Keratinocyte (primary cell): ENCODE results near the gene GPR158. TPM values are rescaled to one million over a fixed set of nuclear protein-coding genes. Genes with fewer than 3 reads are reported as not detected.

Experiments used
- DNase-seq: peaks from one replicate; pipeline ENCODE4 v3.0.0-alpha.2; 2011; ENCODE audit warnings: low read depth, missing footprints, low spot score
- FAIRE-seq: peaks from 2 replicates; lab custom pipeline; 2011; peaks lifted over from hg19 to GRCh38; lab: Jason Lieb, UNC
- H2AFZ ChIP-seq: 2 replicates; pipeline ENCODE4 v1.6.0; 2012; ENCODE audit warnings: low read length, control low read depth, inconsistent platforms; ENCODE audit not compliant: control insufficient read depth
- H3K27ac ChIP-seq: 2 replicates; pipeline ENCODE4 v1.5.1; 2011; ENCODE audit warnings: low read length; ENCODE audit not compliant: control insufficient read depth, insufficient read depth
- H3K27me3 ChIP-seq: 3 replicates; pipeline ENCODE4 v1.6.0; 2011; ENCODE audit warnings: low read length; ENCODE audit not compliant: control insufficient read depth, insufficient read depth; ENCODE audit errors: extremely low read depth
- H3K36me3 ChIP-seq, 2 experiments: 2 replicates in 1 of 2; 3 replicates in 1 of 2; pipeline ENCODE4 v1.5.1; 2011; ENCODE audit warnings: low read length in 2 of 2, mild to moderate bottlenecking in 1 of 2; ENCODE audit not compliant: control insufficient read depth in 2 of 2, insufficient read depth in 2 of 2; ENCODE audit errors: extremely low read depth in 1 of 2
- H3K4me1 ChIP-seq: 3 replicates; pipeline ENCODE4 v1.5.1; 2011; ENCODE audit warnings: low read length; ENCODE audit not compliant: control insufficient read depth, insufficient read depth; ENCODE audit errors: extremely low read depth
- H3K4me2 ChIP-seq: 3 replicates; pipeline ENCODE4 v1.6.0; 2011; ENCODE audit warnings: low read depth, low read length; ENCODE audit not compliant: control insufficient read depth, insufficient read depth; ENCODE audit errors: extremely low read depth
- H3K4me3 ChIP-seq, 3 experiments: fragments of 200-600 bp in 1 of 3; sonication (generic) in 1 of 3; 2 replicates in 2 of 3; 3 replicates in 1 of 3; pipeline ENCODE4 v1.5.1; 2011 to 2016; ENCODE audit warnings: low read length in 3 of 3, mild to moderate bottlenecking in 3 of 3, control low read depth in 2 of 3, inconsistent platforms in 1 of 3, low read depth in 1 of 3, mixed read lengths in 1 of 3, mixed run types in 1 of 3, moderate library complexity in 1 of 3; ENCODE audit not compliant: control insufficient read depth in 2 of 3, insufficient read depth in 2 of 3; ENCODE audit errors: extremely low read depth in 1 of 3
- H3K79me2 ChIP-seq: 2 replicates; pipeline ENCODE4 v1.6.0; 2012; ENCODE audit warnings: low read length; ENCODE audit not compliant: control insufficient read depth, insufficient read depth
- H3K9ac ChIP-seq: 3 replicates; pipeline ENCODE4 v1.6.0; 2011; ENCODE audit warnings: low read length; ENCODE audit not compliant: control insufficient read depth, insufficient read depth; ENCODE audit errors: extremely low read depth
- H3K9me1 ChIP-seq: 3 replicates; pipeline ENCODE4 v1.6.0; 2011; ENCODE audit warnings: low read length; ENCODE audit not compliant: control insufficient read depth, insufficient read depth; ENCODE audit errors: extremely low read depth
- H3K9me3 ChIP-seq: 2 replicates; pipeline ENCODE4 v1.5.1; 2012; ENCODE audit warnings: low read depth, low read length; ENCODE audit not compliant: control insufficient read depth
- H4K20me1 ChIP-seq: 3 replicates; pipeline ENCODE4 v1.6.0; 2011; ENCODE audit warnings: low read length; ENCODE audit not compliant: control insufficient read depth, insufficient read depth; ENCODE audit errors: extremely low read depth
- EZH2 ChIP-seq: IDR thresholded peaks from one replicate; pipeline ENCODE4 v1.6.1; 2012; ENCODE audit warnings: inconsistent platforms, mild to moderate bottlenecking, low read length, moderate library complexity
- dilution Hi-C: fragments of 300-500 bp; cut with MboI; formaldehyde crosslinking; loops from one replicate; pipeline ENCODE4 v1.7.0; 2020; ENCODE audit warnings: low sequenced_read_pairs; ENCODE audit not compliant: extremely low pct_ligation_motif_present
- polyA plus RNA-seq, 5 experiments: library from polyadenylated mRNA; depleted of rRNA in 3 of 5; stranded (reverse) in 3 of 5; stranded (forward) in 1 of 5; unstranded in 1 of 5; fragments of >200 nt; gene quantifications; 1 replicate in 1 of 5; 2 replicates in 3 of 5; 3 replicates in 1 of 5; pipeline versions ENCODE4 v1.2.1 to v1.2.3, GENCODE V29; 2011 to 2012; ENCODE audit warnings: missing spikeins in 2 of 5, low read depth in 1 of 5, low replicate concordance in 1 of 5
- TF ChIP-seq, protein P1 (sequence below), 3 experiments: IDR thresholded peaks in 1 of 3; conservative IDR thresholded peaks in 1 of 3; optimal IDR thresholded peaks in 1 of 3; 2 replicates in 2 of 3; 3 replicates in 1 of 3; pipeline versions ENCODE3 to v1.5.1; 2011; ENCODE audit warnings: low read length in 3 of 3, mild to moderate bottlenecking in 3 of 3, moderate library complexity in 2 of 3, control low read depth in 1 of 3, inconsistent platforms in 1 of 3; ENCODE audit not compliant: insufficient read depth in 2 of 3; ENCODE audit errors: extremely low read depth in 1 of 3

The GPR158 gene
- polyA plus RNA-seq, 1 donor (not counting 4 experiments of a cell fraction or from before 2014, with no cell fraction given): not detected

GRCh38 chr10:25388188-25388861 is 213.5 kb downstream of the GPR158 start:
- Histone ChIP-seq H2AFZ (no peak overlapping the region), H3K4me1 (no peaks in the 10 kb centered on the region), H3K9me3 (peaks cover 4% of the 10 kb centered on the region), H3K79me2 (no peaks in the 10 kb centered on the region), H3K27me3 (no peaks in the 10 kb centered on the region), H3K4me2 (no peak overlapping the region), H4K20me1 (no peaks in the 10 kb centered on the region), H3K9me1 (no peaks in the 10 kb centered on the region), H3K36me3 (no peaks in the 10 kb centered on the region), H3K9ac (no peak overlapping the region), H3K4me3 (no peak overlapping the region), H3K27ac (no peak overlapping the region)
- FAIRE-seq (no peak), DNase-seq (no peak)
- dilution Hi-C loops: no loop called here
- no peak for TF ChIP-seq EZH2
- TF ChIP-seq, protein P1, sequence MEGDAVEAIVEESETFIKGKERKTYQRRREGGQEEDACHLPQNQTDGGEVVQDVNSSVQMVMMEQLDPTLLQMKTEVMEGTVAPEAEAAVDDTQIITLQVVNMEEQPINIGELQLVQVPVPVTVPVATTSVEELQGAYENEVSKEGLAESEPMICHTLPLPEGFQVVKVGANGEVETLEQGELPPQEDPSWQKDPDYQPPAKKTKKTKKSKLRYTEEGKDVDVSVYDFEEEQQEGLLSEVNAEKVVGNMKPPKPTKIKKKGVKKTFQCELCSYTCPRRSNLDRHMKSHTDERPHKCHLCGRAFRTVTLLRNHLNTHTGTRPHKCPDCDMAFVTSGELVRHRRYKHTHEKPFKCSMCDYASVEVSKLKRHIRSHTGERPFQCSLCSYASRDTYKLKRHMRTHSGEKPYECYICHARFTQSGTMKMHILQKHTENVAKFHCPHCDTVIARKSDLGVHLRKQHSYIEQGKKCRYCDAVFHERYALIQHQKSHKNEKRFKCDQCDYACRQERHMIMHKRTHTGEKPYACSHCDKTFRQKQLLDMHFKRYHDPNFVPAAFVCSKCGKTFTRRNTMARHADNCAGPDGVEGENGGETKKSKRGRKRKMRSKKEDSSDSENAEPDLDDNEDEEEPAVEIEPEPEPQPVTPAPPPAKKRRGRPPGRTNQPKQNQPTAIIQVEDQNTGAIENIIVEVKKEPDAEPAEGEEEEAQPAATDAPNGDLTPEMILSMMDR (optimal IDR thresholded peaks at IDR 0.05 in 1 of 3, IDR thresholded peaks at IDR 0.05 in 1 of 3, conservative IDR thresholded peaks at IDR 0.05 in 1 of 3; ENCODE audit: extremely low read depth in 1 of 3, insufficient read depth in 2 of 3, low read length in 3 of 3): no peak

- Histone ChIP-seq H4K20me1 (no peaks in the 10 kb centered on the region), H3K4me1 (no peaks in the 10 kb centered on the region), H3K9me1 (no peaks in the 10 kb centered on the region), H3K9ac (no peak overlapping the region), H3K79me2 (no peaks in the 10 kb centered on the region), H2AFZ (no peak overlapping the region), H3K9me3 (peaks cover 4% of the 10 kb centered on the region), H3K4me2 (no peak overlapping the region), H3K36me3 (no peaks in the 10 kb centered on the region), H3K27me3 (no peaks in the 10 kb centered on the region), H3K4me3 (no peak overlapping the region), H3K27ac (no peak overlapping the region)
- FAIRE-seq (no peak), DNase-seq (no peak)
- dilution Hi-C loops: no loop called here
- TF ChIP-seq, protein P1 (optimal IDR thresholded peaks at IDR 0.05 in 1 of 3, IDR thresholded peaks at IDR 0.05 in 1 of 3, conservative IDR thresholded peaks at IDR 0.05 in 1 of 3; ENCODE audit: extremely low read depth in 1 of 3, insufficient read depth in 2 of 3, low read length in 3 of 3): no peak
- no peak for TF ChIP-seq EZH2
Measured at GRCh38 chr10:25388862-25389206, 214.0 kb downstream of the GPR158 start.
